PFSK-1 (cell line): ENCODE results near the gene BROX.

Experiments used
- FOXP2 ChIP-seq: optimal IDR thresholded peaks from 2 replicates; pipeline ENCODE3; 2011; ENCODE audit warnings: borderline replicate concordance, control low read depth, inconsistent platforms; ENCODE audit not compliant: insufficient read depth; ENCODE audit errors: extremely low read length, extremely low read depth
- POLR2AphosphoS5 ChIP-seq: IDR thresholded peaks from 2 replicates; pipeline ENCODE4 v1.6.1; 2012; ENCODE audit warnings: low read depth, mild to moderate bottlenecking, control low read depth, low read length, moderate library complexity
- SIN3A ChIP-seq: IDR thresholded peaks from 2 replicates; pipeline ENCODE4 v1.6.1; 2012; ENCODE audit warnings: mild to moderate bottlenecking, low read length, moderate library complexity, borderline replicate concordance; ENCODE audit not compliant: insufficient read depth
- TAF1 ChIP-seq: IDR thresholded peaks from 2 replicates; pipeline ENCODE4 v1.6.1; 2012; ENCODE audit warnings: low read length, control low read depth, borderline replicate concordance; ENCODE audit not compliant: insufficient read depth
- TF ChIP-seq, protein P1 (sequence below), 2 experiments: IDR thresholded peaks; 2 replicates each; pipeline versions ENCODE4 v1.6.1 to v1.8.0; 2011 to 2012; ENCODE audit warnings: low read depth in 2 of 2, low read length in 2 of 2, control low read depth in 1 of 2, inconsistent platforms in 1 of 2, mild to moderate bottlenecking in 1 of 2, moderate library complexity in 1 of 2; ENCODE audit not compliant: insufficient read depth in 1 of 2

BROX gene

DNA sequence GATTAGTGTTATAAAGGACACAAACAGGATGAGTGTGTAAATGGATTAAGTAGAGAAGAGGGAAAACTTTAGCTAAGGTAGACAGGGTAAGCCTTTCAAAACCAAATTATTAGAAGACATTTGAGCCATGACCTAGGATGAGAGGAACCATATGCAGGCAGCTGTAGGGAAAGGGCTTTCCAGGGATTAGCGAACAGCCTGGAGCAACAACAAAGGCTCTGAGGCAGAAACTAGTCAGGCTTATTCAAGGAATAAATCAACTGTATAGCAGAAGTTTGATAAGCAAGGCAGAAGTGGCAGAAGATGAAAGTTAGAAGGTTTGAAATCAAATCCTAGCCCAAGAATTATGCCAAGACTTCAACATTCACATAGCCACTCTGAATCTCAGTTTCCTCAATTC lies 21.3 kb upstream of the BROX start:
- TF ChIP-seq FOXP2, result no peak
- TF ChIP-seq POLR2AphosphoS5, result no peak
- no peak for TF ChIP-seq TAF1
- no peak for TF ChIP-seq SIN3A
- TF ChIP-seq, protein P1, sequence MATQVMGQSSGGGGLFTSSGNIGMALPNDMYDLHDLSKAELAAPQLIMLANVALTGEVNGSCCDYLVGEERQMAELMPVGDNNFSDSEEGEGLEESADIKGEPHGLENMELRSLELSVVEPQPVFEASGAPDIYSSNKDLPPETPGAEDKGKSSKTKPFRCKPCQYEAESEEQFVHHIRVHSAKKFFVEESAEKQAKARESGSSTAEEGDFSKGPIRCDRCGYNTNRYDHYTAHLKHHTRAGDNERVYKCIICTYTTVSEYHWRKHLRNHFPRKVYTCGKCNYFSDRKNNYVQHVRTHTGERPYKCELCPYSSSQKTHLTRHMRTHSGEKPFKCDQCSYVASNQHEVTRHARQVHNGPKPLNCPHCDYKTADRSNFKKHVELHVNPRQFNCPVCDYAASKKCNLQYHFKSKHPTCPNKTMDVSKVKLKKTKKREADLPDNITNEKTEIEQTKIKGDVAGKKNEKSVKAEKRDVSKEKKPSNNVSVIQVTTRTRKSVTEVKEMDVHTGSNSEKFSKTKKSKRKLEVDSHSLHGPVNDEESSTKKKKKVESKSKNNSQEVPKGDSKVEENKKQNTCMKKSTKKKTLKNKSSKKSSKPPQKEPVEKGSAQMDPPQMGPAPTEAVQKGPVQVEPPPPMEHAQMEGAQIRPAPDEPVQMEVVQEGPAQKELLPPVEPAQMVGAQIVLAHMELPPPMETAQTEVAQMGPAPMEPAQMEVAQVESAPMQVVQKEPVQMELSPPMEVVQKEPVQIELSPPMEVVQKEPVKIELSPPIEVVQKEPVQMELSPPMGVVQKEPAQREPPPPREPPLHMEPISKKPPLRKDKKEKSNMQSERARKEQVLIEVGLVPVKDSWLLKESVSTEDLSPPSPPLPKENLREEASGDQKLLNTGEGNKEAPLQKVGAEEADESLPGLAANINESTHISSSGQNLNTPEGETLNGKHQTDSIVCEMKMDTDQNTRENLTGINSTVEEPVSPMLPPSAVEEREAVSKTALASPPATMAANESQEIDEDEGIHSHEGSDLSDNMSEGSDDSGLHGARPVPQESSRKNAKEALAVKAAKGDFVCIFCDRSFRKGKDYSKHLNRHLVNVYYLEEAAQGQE (IDR thresholded peaks at IDR 0.05; ENCODE audit: insufficient read depth in 1 of 2, low read depth in 2 of 2, low read length in 2 of 2), result no peak

DNA sequence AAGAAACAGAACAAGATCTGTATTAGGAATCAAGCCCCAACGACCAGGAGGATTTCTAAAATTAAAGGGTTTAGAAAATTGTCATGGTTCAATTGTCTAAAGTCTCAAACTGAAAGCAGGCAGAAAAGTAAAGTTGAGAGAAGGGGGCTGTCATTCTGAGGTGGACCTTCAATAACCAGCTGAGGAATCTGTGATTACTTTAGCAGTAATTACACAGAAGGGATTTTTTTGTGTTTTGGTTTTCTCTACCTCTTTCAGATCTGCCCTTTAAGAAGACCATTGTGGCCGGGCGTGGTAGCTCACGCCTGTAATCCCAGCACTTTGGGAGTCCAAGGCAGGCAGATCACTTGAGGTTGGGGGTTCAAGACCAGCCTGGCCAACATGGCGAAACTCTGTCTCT lies 17.4 kb upstream of the BROX start:
- TF ChIP-seq, protein P1 (IDR thresholded peaks at IDR 0.05; ENCODE audit: insufficient read depth in 1 of 2, low read depth in 2 of 2, low read length in 2 of 2), result no peak
- no peak for TF ChIP-seq TAF1
- TF ChIP-seq POLR2AphosphoS5, result no peak
- no peak for TF ChIP-seq FOXP2
- TF ChIP-seq SIN3A, result no peak

DNA sequence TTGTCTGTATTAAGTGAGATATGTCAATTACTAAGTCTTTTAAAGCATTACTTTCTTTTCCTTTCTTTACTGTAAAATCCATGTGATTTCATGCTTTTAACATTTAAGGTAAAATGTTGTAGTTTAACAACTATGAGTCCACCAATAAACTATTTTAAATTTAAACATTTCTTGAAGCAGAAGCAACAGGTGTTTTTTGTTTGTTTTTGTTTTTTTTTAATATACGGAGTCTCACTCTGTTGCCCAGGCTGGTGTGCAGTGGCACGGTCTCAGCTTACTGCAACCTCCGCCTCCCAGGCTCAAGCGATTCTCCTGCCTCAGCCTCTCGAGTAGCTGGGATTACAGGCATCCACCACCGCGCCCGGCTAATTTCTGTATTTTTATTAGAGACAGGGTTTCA lies 15.6 kb upstream of the BROX start:
- TF ChIP-seq, protein P1 (IDR thresholded peaks at IDR 0.05; ENCODE audit: insufficient read depth in 1 of 2, low read depth in 2 of 2, low read length in 2 of 2), result no peak
- TF ChIP-seq SIN3A (no peak), TAF1 (no peak), FOXP2 (no peak), POLR2AphosphoS5 (no peak)

DNA sequence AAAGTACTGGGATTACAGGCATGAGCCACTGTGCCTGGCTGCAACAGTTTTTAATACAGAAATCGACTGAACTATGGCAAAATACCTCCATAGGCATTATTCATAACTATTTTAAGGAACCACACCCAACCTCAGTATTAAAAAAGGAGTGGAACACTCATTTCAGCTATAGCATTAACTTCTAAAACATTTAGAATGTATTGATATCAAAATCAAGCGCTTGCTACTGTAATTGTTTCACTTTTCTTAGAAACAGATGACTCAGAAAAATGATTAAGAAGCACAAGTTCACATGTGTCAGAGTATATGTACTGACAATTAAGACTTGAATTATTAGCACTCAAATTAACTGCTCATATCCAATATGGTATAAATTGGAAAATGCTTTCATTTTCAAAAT lies 15.2 kb upstream of the BROX start:
- TF ChIP-seq, protein P1 (IDR thresholded peaks at IDR 0.05; ENCODE audit: insufficient read depth in 1 of 2, low read depth in 2 of 2, low read length in 2 of 2), result no peak
- TF ChIP-seq FOXP2 (no peak), SIN3A (no peak), TAF1 (no peak), POLR2AphosphoS5 (no peak)

DNA sequence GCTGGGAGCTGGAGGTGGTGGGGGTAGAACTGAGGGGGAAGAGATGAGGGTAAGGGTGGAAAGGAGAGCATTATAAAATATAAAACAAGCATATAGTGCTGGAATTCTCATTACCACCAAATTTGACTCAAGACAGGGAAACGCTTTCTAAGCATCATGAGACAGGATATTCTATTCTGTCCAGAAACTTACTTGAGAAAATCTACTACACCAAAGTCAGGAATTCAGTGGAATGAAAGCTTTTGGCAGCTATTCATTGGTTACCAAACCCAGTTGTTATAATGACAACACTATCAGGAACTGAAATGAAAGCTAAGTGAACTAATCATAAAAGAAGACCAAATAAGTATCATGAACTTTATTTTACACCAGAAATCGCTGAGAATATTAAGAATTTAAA lies 14.5 kb upstream of the BROX start:
- TF ChIP-seq TAF1 (no peak), FOXP2 (no peak), SIN3A (no peak), POLR2AphosphoS5 (no peak)
- TF ChIP-seq, protein P1 (IDR thresholded peaks at IDR 0.05; ENCODE audit: insufficient read depth in 1 of 2, low read depth in 2 of 2, low read length in 2 of 2), result no peak
